ENCODE measurements around the gene JPH3.

Gene JPH3

GRCh38 chr16:87731607-87732006 is 129.3 kb downstream of the JPH3 start:
- TF ChIP-seq CTCF (conservative IDR thresholded peaks at IDR 0.05; ENCODE audit: low read depth): no peak
- no peak overlapping the region for H3K27ac ChIP-seq
- no peak for DNase-seq (ENCODE audit: low spot score)
- ChIA-PET CTCF (no interaction called here), POLR2A (ENCODE audit: low non-redundant PET) (no interaction called here)

- TF ChIP-seq CTCF (conservative IDR thresholded peaks at IDR 0.05; ENCODE audit: low read depth): no peak
- no peak overlapping the region for H3K27ac ChIP-seq
- ChIA-PET CTCF (interaction anchor here (0.6 to 1.1 kb wide), 2 partner anchors 37 to 454 kb away, joined by 3 read pairs; no protein-coding TSS in a partner anchor), POLR2A (ENCODE audit: low non-redundant PET) (no interaction called here)
- DNase-seq (ENCODE audit: low spot score): no peak
Observed at GRCh38 chr16:87733190-87733589, 130.9 kb downstream of the JPH3 start.

GRCh38 chr16:87734644-87735043 is 132.3 kb downstream of the JPH3 start:
- H3K27ac ChIP-seq: peak overlapping the region; percentile 5; the same call in 1 of the 2 replicates
- POLR2A ChIA-PET (ENCODE audit: low non-redundant PET): no interaction called here
- CTCF ChIA-PET: no interaction called here
- no peak for TF ChIP-seq CTCF (conservative IDR thresholded peaks at IDR 0.05; ENCODE audit: low read depth)
- DNase-seq (ENCODE audit: low spot score): no peak

- POLR2A ChIA-PET (ENCODE audit: low non-redundant PET): no interaction called here
- DNase-seq (ENCODE audit: low spot score): no peak
- H3K27ac ChIP-seq: no peak overlapping the region
- CTCF ChIA-PET: interaction anchor here (0.6 kb wide), 1 partner anchor 34 kb away, joined by 4 read pairs; no protein-coding TSS in a partner anchor
- TF ChIP-seq CTCF (conservative IDR thresholded peaks at IDR 0.05; ENCODE audit: low read depth): no peak
Observed at GRCh38 chr16:87735270-87736007, 133.1 kb downstream of the JPH3 start.

- TF ChIP-seq CTCF (conservative IDR thresholded peaks at IDR 0.05; ENCODE audit: low read depth): no peak
- ChIA-PET POLR2A (ENCODE audit: low non-redundant PET) (no interaction called here), CTCF (interaction anchor here (0.6 kb wide), 1 partner anchor 34 kb away, joined by 4 read pairs; no protein-coding TSS in a partner anchor)
- no peak overlapping the region for H3K27ac ChIP-seq
- no peak for DNase-seq (ENCODE audit: low spot score)
Observed at GRCh38 chr16:87736008-87736382, 133.7 kb downstream of the JPH3 start.

GRCh38 chr16:87739801-87740200 is 137.5 kb downstream of the JPH3 start:
- no peak for DNase-seq (ENCODE audit: low spot score)
- peak overlapping the region; percentile 49 for H3K27ac ChIP-seq
- ChIA-PET POLR2A (ENCODE audit: low non-redundant PET) (no interaction called here), CTCF (interaction anchor here (0.5 kb wide), 1 partner anchor 29 kb away, joined by 3 read pairs; no protein-coding TSS in a partner anchor)
- no peak for TF ChIP-seq CTCF (conservative IDR thresholded peaks at IDR 0.05; ENCODE audit: low read depth)

Measured in RWPE1 (cell line).